Lung (tissue), 12 donors: Measurements from ENCODE around the gene CEP162. TPM values are rescaled to one million over a fixed set of nuclear protein-coding genes. Genes with fewer than 3 reads are reported as not detected.
"Not testable (repeated sequence)": the region's sequence is repeated elsewhere in the genome, so short reads cannot be mapped to it uniquely, and the experiment has no call there.

Experiments
- ATAC-seq: fragments of 200-7000 bp; cut with Tn5 transposase; one replicate; pipeline ENCODE4 v1.9.1; 2020; ENCODE audit warnings: moderate number of reproducible peaks; ENCODE audit not compliant: insufficient read depth, low FRiP score
- DNase-seq, 3 donors: peaks; one replicate each; pipeline ENCODE4 v3.0.0-alpha.2; 2013 to 2017
- H3K27ac ChIP-seq, 2 donors: one replicate each; pipeline ENCODE4 v1.5.1; 2013; ENCODE audit warnings: mild to moderate bottlenecking in 2 of 2, moderate library complexity in 2 of 2, control low read depth in 1 of 2, inconsistent platforms in 1 of 2, low read depth in 1 of 2, low read length in 1 of 2
- H3K27me3 ChIP-seq, 3 donors: one replicate each; pipeline ENCODE4 v1.5.1; 2013; ENCODE audit warnings: low read length in 2 of 3; ENCODE audit not compliant: control insufficient read depth in 3 of 3, insufficient read depth in 3 of 3
- H3K36me3 ChIP-seq, 4 donors: one replicate each; pipeline ENCODE4 v1.5.1; 2013; ENCODE audit warnings: low read length in 4 of 4, mild to moderate bottlenecking in 1 of 4, moderate library complexity in 1 of 4; ENCODE audit not compliant: control insufficient read depth in 4 of 4, insufficient read depth in 4 of 4
- H3K4me1 ChIP-seq, 5 donors: one replicate each; pipeline ENCODE4 v1.5.1; 2013; ENCODE audit warnings: low read length in 5 of 5, mild to moderate bottlenecking in 2 of 5, moderate library complexity in 1 of 5; ENCODE audit not compliant: control insufficient read depth in 5 of 5, insufficient read depth in 5 of 5
- H3K4me3 ChIP-seq: one replicate; pipeline ENCODE4 v1.5.1; 2013; ENCODE audit warnings: mild to moderate bottlenecking, control low read depth, moderate library complexity
- H3K9ac ChIP-seq, 2 donors: one replicate each; pipeline ENCODE4 v1.5.1; 2013; ENCODE audit warnings: low read length in 2 of 2, control low read depth in 1 of 2; ENCODE audit not compliant: insufficient read depth in 1 of 2
- H3K9me3 ChIP-seq, 4 donors: one replicate each; pipeline ENCODE4 v1.5.1; 2013; ENCODE audit warnings: low read length in 3 of 4, mild to moderate bottlenecking in 1 of 4, moderate library complexity in 1 of 4; ENCODE audit not compliant: control insufficient read depth in 4 of 4, insufficient read depth in 3 of 4
- WGBS, 2 donors: extraction: QIAGEN DNeasy Blood & Tissue Kit; methylation state at CpG; one replicate each; pipeline ENCODE4 v1.1.7; 2013; 5-methylcytosine and 5-hydroxymethylcytosine counted together
- polyA plus RNA-seq, 2 donors: library from polyadenylated mRNA; stranded (reverse); fragments of 200-250 nt; gene quantifications; one replicate each; pipeline ENCODE4 v1.2.1, GENCODE V29; 2013
- total RNA-seq, 2 donors: library from RNA; depleted of rRNA in 1 of 2; stranded (reverse); fragments of >200 nt in 1 of 2; gene quantifications; one replicate each; pipeline ENCODE4 v1.2.1, GENCODE V29; 2014 to 2021
- TF ChIP-seq, protein P1 (sequence below): IDR thresholded peaks from 2 replicates; pipeline ENCODE4 v1.5.1; 2012; ENCODE audit warnings: mild to moderate bottlenecking; ENCODE audit errors: control extremely low read depth, extremely low read depth
- donor health status: control.
- donor health status: control.
- donor health status: Bipolar disorder and iron deficiency.
- donor health status: healthy.
- donor health status: DM: yes; HTN: yes; CAD: no.

Gene CEP162
- total and polyA plus RNA-seq, 4 donors = 4.3 to 25.6 (median 8.7) TPM

DNA sequence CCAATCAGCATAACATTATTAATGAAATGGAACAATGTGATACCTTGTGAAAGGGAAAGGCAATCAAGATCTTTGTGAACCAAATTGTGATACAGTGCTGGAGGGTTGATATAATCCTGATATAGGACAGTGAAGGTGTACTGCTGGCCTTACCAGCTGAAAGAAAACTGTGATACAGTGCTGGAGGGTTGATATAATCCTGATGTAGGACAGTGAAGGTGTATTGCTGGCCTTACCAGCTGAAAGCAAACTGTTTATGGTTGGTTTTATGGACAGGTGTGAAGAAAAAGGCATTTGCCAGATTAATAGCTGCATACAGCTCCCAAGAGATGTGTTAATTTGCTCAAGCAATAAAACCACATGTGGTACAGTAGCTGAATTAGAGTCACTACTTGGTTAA, 119.9 kb downstream of the CEP162 start:
- Histone ChIP-seq H3K27ac (no peak overlapping the region), H3K4me3 (no peak overlapping the region)
- no peak for ATAC-seq

GRCh38 chr6:84105215-84105924, 122.1 kb downstream of the CEP162 start:
- not testable (repeated sequence) for H3K36me3 ChIP-seq, H3K4me1 ChIP-seq, ATAC-seq, H3K27me3 ChIP-seq, DNase-seq, H3K9me3 ChIP-seq, H3K9ac ChIP-seq, H3K4me3 ChIP-seq, H3K27ac ChIP-seq
- WGBS, 2 donors = 87 to 93% methylated on average over 3 of the region's 3 CpGs

More for the DNA sequence above, 119.9 kb downstream of the CEP162 start:
- Histone ChIP-seq H3K9ac (no peak overlapping the region), H3K9me3 (no peaks in the 10 kb centered on the region), H3K36me3 (no peaks in the 10 kb centered on the region), H3K27me3 (no peaks in the 10 kb centered on the region), H3K4me1 (no peaks in the 10 kb centered on the region)
- TF ChIP-seq, protein P1, sequence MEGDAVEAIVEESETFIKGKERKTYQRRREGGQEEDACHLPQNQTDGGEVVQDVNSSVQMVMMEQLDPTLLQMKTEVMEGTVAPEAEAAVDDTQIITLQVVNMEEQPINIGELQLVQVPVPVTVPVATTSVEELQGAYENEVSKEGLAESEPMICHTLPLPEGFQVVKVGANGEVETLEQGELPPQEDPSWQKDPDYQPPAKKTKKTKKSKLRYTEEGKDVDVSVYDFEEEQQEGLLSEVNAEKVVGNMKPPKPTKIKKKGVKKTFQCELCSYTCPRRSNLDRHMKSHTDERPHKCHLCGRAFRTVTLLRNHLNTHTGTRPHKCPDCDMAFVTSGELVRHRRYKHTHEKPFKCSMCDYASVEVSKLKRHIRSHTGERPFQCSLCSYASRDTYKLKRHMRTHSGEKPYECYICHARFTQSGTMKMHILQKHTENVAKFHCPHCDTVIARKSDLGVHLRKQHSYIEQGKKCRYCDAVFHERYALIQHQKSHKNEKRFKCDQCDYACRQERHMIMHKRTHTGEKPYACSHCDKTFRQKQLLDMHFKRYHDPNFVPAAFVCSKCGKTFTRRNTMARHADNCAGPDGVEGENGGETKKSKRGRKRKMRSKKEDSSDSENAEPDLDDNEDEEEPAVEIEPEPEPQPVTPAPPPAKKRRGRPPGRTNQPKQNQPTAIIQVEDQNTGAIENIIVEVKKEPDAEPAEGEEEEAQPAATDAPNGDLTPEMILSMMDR = no peak
- DNase-seq = no peak

- no peak for DNase-seq
- H3K4me1 ChIP-seq = no peaks in the 10 kb centered on the region
- 19 to 24% methylated on average over 1 of the region's 1 CpG for WGBS, 2 donors
- H3K9me3 ChIP-seq = peaks cover 0 to 5% (median 0%) of the 10 kb centered on the region in 4 donors
- H3K9ac ChIP-seq = no peak overlapping the region
- H3K4me3 ChIP-seq = no peak overlapping the region
- H3K36me3 ChIP-seq = no peaks in the 10 kb centered on the region
- ATAC-seq = no peak
- no peaks in the 10 kb centered on the region for H3K27me3 ChIP-seq
- H3K27ac ChIP-seq = no peak overlapping the region
- TF ChIP-seq, protein P1 = no peak
Measured at GRCh38 chr6:84103029-84103428, 124.4 kb downstream of the CEP162 start.

DNA sequence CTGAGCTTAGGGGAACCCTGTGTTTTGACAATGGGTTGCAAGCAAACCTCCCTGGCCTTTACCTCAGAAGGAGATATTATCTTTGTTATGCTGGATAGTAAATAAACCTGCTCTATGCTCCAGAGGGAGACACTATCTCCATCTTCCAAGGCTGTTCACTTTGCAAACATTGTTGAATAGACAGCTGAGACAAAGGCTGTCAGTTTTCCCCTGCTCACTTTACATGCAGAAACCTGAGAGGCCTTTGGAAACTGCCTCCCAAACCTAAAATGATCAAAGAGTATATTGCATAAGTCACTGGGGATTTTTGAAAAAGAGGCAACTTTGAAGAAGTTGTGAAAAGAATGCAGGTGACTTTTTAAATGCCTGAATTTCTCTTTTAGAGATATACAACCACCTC, 132.3 kb downstream of the CEP162 start:
- no peak overlapping the region for H3K27ac ChIP-seq

More for the DNA sequence above, 132.3 kb downstream of the CEP162 start:
- no peaks in the 10 kb centered on the region for H3K36me3 ChIP-seq
- no peak overlapping the region for H3K4me3 ChIP-seq
- H3K9ac ChIP-seq = no peak overlapping the region
- TF ChIP-seq, protein P1 = no peak
- H3K9me3 ChIP-seq = peaks cover 0 to 4% (median 1%) of the 10 kb centered on the region in 4 donors
- no peaks in the 10 kb centered on the region for H3K4me1 ChIP-seq
- DNase-seq (no peak), ATAC-seq (no peak)
- H3K27me3 ChIP-seq = no peaks in the 10 kb centered on the region
